ENCODE measurements around the gene ZC3H18.

The ZC3H18 gene

GRCh38 chr16:88575251-88575650, 5.0 kb downstream of the ZC3H18 start:
- Histone ChIP-seq H3K27ac (no peak overlapping the region), H3K36me3 (peaks cover 78% of the 10 kb centered on the region), H3K27me3 (no peaks in the 10 kb centered on the region), H3K4me1 (ENCODE audit: control insufficient read depth in 1 of 2, insufficient read depth in 1 of 2, low read depth in 1 of 2, low read length in 1 of 2) (peaks cover 15 to 16% of the 10 kb centered on the region in 2 experiments), H3K9me3 (no peaks in the 10 kb centered on the region), H3K4me3 (ENCODE audit: low read depth in 1 of 2, low read length in 1 of 2) (no peak overlapping the region)
- TF ChIP-seq CTCF (IDR thresholded peaks at IDR 0.05) = no peak

GRCh38 chr16:88576307-88576706, 6.1 kb downstream of the ZC3H18 start:
- Histone ChIP-seq H3K36me3 (peaks cover 85% of the 10 kb centered on the region), H3K27ac (no peak overlapping the region), H3K9me3 (no peaks in the 10 kb centered on the region), H3K27me3 (no peaks in the 10 kb centered on the region), H3K4me3 (ENCODE audit: low read depth in 1 of 2, low read length in 1 of 2) (no peak overlapping the region), H3K4me1 (ENCODE audit: control insufficient read depth in 1 of 2, insufficient read depth in 1 of 2, low read depth in 1 of 2, low read length in 1 of 2) (peaks cover 8% of the 10 kb centered on the region in 2 experiments)
- TF ChIP-seq CTCF (IDR thresholded peaks at IDR 0.05) = no peak

- Histone ChIP-seq H3K4me1 (ENCODE audit: control insufficient read depth in 1 of 2, insufficient read depth in 1 of 2, low read depth in 1 of 2, low read length in 1 of 2) (no peaks in the 10 kb centered on the region), H3K27me3 (no peaks in the 10 kb centered on the region), H3K36me3 (peaks cover 88% of the 10 kb centered on the region), H3K27ac (no peak overlapping the region), H3K4me3 (ENCODE audit: low read depth in 1 of 2, low read length in 1 of 2) (no peak overlapping the region), H3K9me3 (no peaks in the 10 kb centered on the region)
- no peak for TF ChIP-seq CTCF (IDR thresholded peaks at IDR 0.05)
Measured at GRCh38 chr16:88577166-88577565, 7.0 kb downstream of the ZC3H18 start.

- H3K27ac ChIP-seq = no peak overlapping the region
- peaks cover 83% of the 10 kb centered on the region for H3K36me3 ChIP-seq
- H3K4me3 ChIP-seq (ENCODE audit: low read depth in 1 of 2, low read length in 1 of 2) = no peak overlapping the region
- H3K4me1 ChIP-seq (ENCODE audit: control insufficient read depth in 1 of 2, insufficient read depth in 1 of 2, low read depth in 1 of 2, low read length in 1 of 2) = no peaks in the 10 kb centered on the region
- no peaks in the 10 kb centered on the region for H3K9me3 ChIP-seq
- no peak for TF ChIP-seq CTCF (IDR thresholded peaks at IDR 0.05)
- no peaks in the 10 kb centered on the region for H3K27me3 ChIP-seq
Measured at GRCh38 chr16:88578446-88579313, 8.5 kb downstream of the ZC3H18 start.

- no peak for TF ChIP-seq CTCF (IDR thresholded peaks at IDR 0.05)
Measured at GRCh38 chr16:88580371-88580770, 10.2 kb downstream of the ZC3H18 start.

More at GRCh38 chr16:88580371-88580770, 10.2 kb downstream of the ZC3H18 start:
- Histone ChIP-seq H3K27me3 (no peaks in the 10 kb centered on the region), H3K36me3 (peaks cover 75% of the 10 kb centered on the region), H3K4me3 (ENCODE audit: low read depth in 1 of 2, low read length in 1 of 2) (no peak overlapping the region), H3K4me1 (ENCODE audit: control insufficient read depth in 1 of 2, insufficient read depth in 1 of 2, low read depth in 1 of 2, low read length in 1 of 2) (no peaks in the 10 kb centered on the region), H3K9me3 (no peaks in the 10 kb centered on the region), H3K27ac (no peak overlapping the region)
